ENCODE results near the gene SIGLEC9.
"Not testable (repeated sequence)": the region's sequence is repeated elsewhere in the genome, so short reads cannot be mapped to it uniquely, and the experiment has no call there.

SIGLEC9 gene

DNA sequence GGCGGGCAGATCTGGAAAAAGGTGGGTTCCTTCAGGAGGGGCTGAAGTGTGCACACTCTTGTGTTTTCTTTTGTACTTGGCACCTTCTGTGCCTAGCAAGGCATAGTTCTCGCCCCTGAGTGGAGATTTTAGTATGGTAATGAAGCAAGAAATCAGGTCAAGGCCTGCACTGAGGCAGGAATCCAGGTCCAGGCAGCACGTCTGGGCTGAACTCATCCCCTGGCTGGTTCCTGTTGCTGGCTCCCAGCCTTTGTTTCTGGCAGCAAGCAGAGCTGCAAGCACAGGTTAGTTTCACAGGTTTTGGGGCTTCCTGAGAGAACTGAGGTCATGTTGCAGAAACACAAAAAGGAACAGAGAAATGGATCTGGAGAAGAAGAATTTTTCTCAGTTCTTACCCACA is 38.6 kb downstream of the SIGLEC9 start:
- DNase-seq (ENCODE audit: low spot score in 2 of 2) (no peak), ATAC-seq (replicated peaks; ENCODE audit: extremely low read depth, poor library complexity, severe bottlenecking) (no peak)
- Mint-ChIP-seq H3K4me1 (peaks cover 28% of the 10 kb centered on the region), H3K36me3 (ENCODE audit: insufficient read depth) (no peaks in the 10 kb centered on the region), H3K27ac (ENCODE audit: low read depth) (no peak overlapping the region), H3K9me3 (no peaks in the 10 kb centered on the region), H3K27me3 (no peaks in the 10 kb centered on the region), H3K4me3 (no peak overlapping the region)

DNA sequence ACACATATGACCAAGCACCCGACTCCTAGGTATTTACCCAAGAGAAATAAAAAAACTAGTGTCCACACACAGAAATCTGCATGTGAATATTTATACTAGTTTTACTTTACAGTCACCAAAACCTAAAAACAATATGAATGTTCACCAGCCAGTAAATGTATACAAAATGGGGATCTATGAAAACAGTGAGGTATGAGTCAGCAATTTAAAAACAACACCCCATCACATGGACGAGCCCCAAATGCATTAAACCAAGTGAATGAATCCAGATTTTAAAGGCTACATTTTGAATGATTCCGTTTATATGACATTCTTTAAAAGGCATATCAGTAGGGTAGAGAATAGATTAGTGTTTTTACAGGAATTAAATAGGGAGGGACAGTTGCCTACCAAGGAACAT is 39.5 kb downstream of the SIGLEC9 start:
- no peaks in the 10 kb centered on the region for H3K9me3 Mint-ChIP-seq

GRCh38 chr19:51166846-51167490 is 42.3 kb downstream of the SIGLEC9 start:
- H3K4me3 Mint-ChIP-seq = peak overlapping the region; percentile 81
- H3K4me1 Mint-ChIP-seq = peaks cover 37% of the 10 kb centered on the region
- no peaks in the 10 kb centered on the region for H3K27me3 Mint-ChIP-seq
- no peaks in the 10 kb centered on the region for H3K9me3 Mint-ChIP-seq
- peak in 1 of 2 donors; percentile 12 for DNase-seq (ENCODE audit: low spot score in 2 of 2)
- peak; percentile 92 for ATAC-seq (replicated peaks; ENCODE audit: extremely low read depth, poor library complexity, severe bottlenecking)
- H3K27ac Mint-ChIP-seq (ENCODE audit: low read depth) = peak overlapping the region; percentile 64
- no peaks in the 10 kb centered on the region for H3K36me3 Mint-ChIP-seq (ENCODE audit: insufficient read depth)

More for the DNA sequence above, 39.5 kb downstream of the SIGLEC9 start:
- H3K27ac Mint-ChIP-seq (ENCODE audit: low read depth) = no peak overlapping the region
- ATAC-seq (replicated peaks; ENCODE audit: extremely low read depth, poor library complexity, severe bottlenecking) = no peak
- DNase-seq (ENCODE audit: low spot score in 2 of 2) = no peak
- H3K4me3 Mint-ChIP-seq = no peak overlapping the region
- peaks cover 29% of the 10 kb centered on the region for H3K4me1 Mint-ChIP-seq
- no peaks in the 10 kb centered on the region for H3K36me3 Mint-ChIP-seq (ENCODE audit: insufficient read depth)
- H3K27me3 Mint-ChIP-seq = no peaks in the 10 kb centered on the region

DNA sequence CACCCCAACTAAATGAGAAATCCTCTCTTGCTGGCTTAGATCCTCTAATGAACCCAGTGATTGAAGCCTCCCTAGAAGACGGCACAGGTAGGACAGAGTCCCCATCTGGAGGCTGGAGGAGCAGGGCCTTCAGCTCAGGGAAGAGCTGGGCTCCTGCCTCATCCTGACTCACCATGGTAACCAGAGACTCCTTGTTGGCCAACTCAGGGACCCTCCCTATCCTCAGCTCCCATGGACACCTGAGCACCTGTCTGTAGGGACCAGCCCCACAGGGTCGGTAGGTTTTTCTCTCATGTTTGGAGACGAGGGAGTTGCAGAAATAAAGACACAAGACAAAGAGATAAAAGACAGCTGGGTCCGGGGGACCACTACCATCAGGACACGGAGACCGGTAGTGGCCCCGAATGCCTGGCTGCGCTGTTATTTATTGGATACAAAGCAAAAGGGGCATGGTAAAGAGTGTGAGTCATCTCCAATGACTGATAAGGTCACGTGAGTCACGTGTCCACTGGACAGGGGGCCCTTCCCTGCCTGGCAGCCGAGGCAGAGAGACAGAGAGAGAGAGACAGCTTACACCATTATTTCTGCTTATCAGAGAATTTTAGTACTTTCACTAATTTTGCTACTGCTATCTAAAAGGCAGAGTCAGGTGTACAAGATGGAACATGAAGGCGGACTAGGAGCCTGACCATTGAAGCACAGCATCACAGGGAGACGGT is 44.0 kb downstream of the SIGLEC9 start:
- ATAC-seq (replicated peaks; ENCODE audit: extremely low read depth, poor library complexity, severe bottlenecking) = no peak
- Mint-ChIP-seq H3K27me3 (no peaks in the 10 kb centered on the region), H3K27ac (ENCODE audit: low read depth) (peak overlapping the region; percentile 63), H3K4me1 (peaks cover 37% of the 10 kb centered on the region), H3K9me3 (no peaks in the 10 kb centered on the region), H3K36me3 (ENCODE audit: insufficient read depth) (no peaks in the 10 kb centered on the region), H3K4me3 (peak overlapping the region; percentile 81)
- DNase-seq (ENCODE audit: low spot score in 2 of 2) = no peak

- Mint-ChIP-seq H3K4me3 (peak overlapping the region; percentile 81), H3K27ac (ENCODE audit: low read depth) (peak overlapping the region; percentile 63), H3K4me1 (peaks cover 37% of the 10 kb centered on the region)
- not testable (repeated sequence) for H3K36me3 Mint-ChIP-seq (ENCODE audit: insufficient read depth); H3K27me3 Mint-ChIP-seq; H3K9me3 Mint-ChIP-seq; ATAC-seq (replicated peaks; ENCODE audit: extremely low read depth, poor library complexity, severe bottlenecking)
- DNase-seq (ENCODE audit: low spot score in 2 of 2) = peak; percentile 33 to 54
Measured at GRCh38 chr19:51169283-51169918, 44.7 kb downstream of the SIGLEC9 start.

GRCh38 chr19:51172223-51172622 is 47.5 kb downstream of the SIGLEC9 start:
- ATAC-seq (replicated peaks; ENCODE audit: extremely low read depth, poor library complexity, severe bottlenecking) (no peak), DNase-seq (ENCODE audit: low spot score in 2 of 2) (no peak)
- H3K36me3 Mint-ChIP-seq (ENCODE audit: insufficient read depth) = no peaks in the 10 kb centered on the region
- no peaks in the 10 kb centered on the region for H3K9me3 Mint-ChIP-seq
- peaks cover 28% of the 10 kb centered on the region for H3K4me1 Mint-ChIP-seq
- no peak overlapping the region for H3K4me3 Mint-ChIP-seq
- no peaks in the 10 kb centered on the region for H3K27me3 Mint-ChIP-seq
- no peak overlapping the region for H3K27ac Mint-ChIP-seq (ENCODE audit: low read depth)

GRCh38 chr19:51173681-51174080 is 49.0 kb downstream of the SIGLEC9 start:
- no peak for ATAC-seq (replicated peaks; ENCODE audit: extremely low read depth, poor library complexity, severe bottlenecking)
- Mint-ChIP-seq H3K36me3 (ENCODE audit: insufficient read depth) (peaks cover 1% of the 10 kb centered on the region), H3K4me1 (peaks cover 14% of the 10 kb centered on the region), H3K9me3 (no peaks in the 10 kb centered on the region), H3K27me3 (no peaks in the 10 kb centered on the region), H3K27ac (ENCODE audit: low read depth) (no peak overlapping the region), H3K4me3 (no peak overlapping the region)
- no peak for DNase-seq (ENCODE audit: low spot score in 2 of 2)

- peaks cover 1% of the 10 kb centered on the region for H3K36me3 Mint-ChIP-seq (ENCODE audit: insufficient read depth)
- ATAC-seq (replicated peaks; ENCODE audit: extremely low read depth, poor library complexity, severe bottlenecking) = no peak
- H3K4me1 Mint-ChIP-seq = peaks cover 8% of the 10 kb centered on the region
- H3K27me3 Mint-ChIP-seq = peaks cover 9% of the 10 kb centered on the region
- no peaks in the 10 kb centered on the region for H3K9me3 Mint-ChIP-seq
- no peak overlapping the region for H3K4me3 Mint-ChIP-seq
- H3K27ac Mint-ChIP-seq (ENCODE audit: low read depth) = no peak overlapping the region
- no peak for DNase-seq (ENCODE audit: low spot score in 2 of 2)
Measured at GRCh38 chr19:51179256-51179655, 54.5 kb downstream of the SIGLEC9 start.
